ENCODE data around the gene C1orf74.

- TF ChIP-seq POLR2AphosphoS5 (IDR thresholded peaks at IDR 0.05) (no peak), CTCF (IDR thresholded peaks at IDR 0.05 in 8 of 11, conservative IDR thresholded peaks at IDR 0.05 in 3 of 11) (no peak)
Measured at GRCh38 chr1:209820986-209821385, 36.6 kb upstream of the C1orf74 start.
